Glomerular endothelial cell (primary cell): ENCODE results near the gene AHCYL2. TPM values are rescaled to one million over a fixed set of nuclear protein-coding genes. Genes with fewer than 3 reads are reported as not detected.
"Not testable (repeated sequence)": the region's sequence is repeated elsewhere in the genome, so short reads cannot be mapped to it uniquely, and the experiment has no call there.

Experiments used
- DNase-seq: peaks from one replicate; pipeline ENCODE4 v3.0.0-alpha.2; 2011; ENCODE audit warnings: low read depth, low spot score; ENCODE audit errors: extremely low read depth
- total RNA-seq: library from RNA; depleted of rRNA; stranded (reverse); fragments of >200 nt; gene quantifications from 2 replicates; pipeline ENCODE4 v1.2.3, GENCODE V29; 2015

Gene AHCYL2
- total RNA-seq, 1 donor from 2014 or later, result 12.1 TPM

- not testable (repeated sequence) for DNase-seq
These were observed 185.4 kb downstream of the AHCYL2 start for GRCh38 chr7:129410238-129410637.

GRCh38 chr7:129412501-129412900, 187.7 kb downstream of the AHCYL2 start:
- DNase-seq, result no peak

GRCh38 chr7:129417073-129417472, 192.2 kb downstream of the AHCYL2 start:
- no peak for DNase-seq

- no peak for DNase-seq
These were observed 197.0 kb downstream of the AHCYL2 start for GRCh38 chr7:129421717-129422250.

GRCh38 chr7:129422727-129423126, 197.9 kb downstream of the AHCYL2 start:
- DNase-seq, result no peak

- no peak for DNase-seq
These were observed 199.0 kb downstream of the AHCYL2 start for GRCh38 chr7:129423700-129424410.

GRCh38 chr7:129426482-129426881, 201.7 kb downstream of the AHCYL2 start:
- no peak for DNase-seq

GRCh38 chr7:129427526-129428045, 202.8 kb downstream of the AHCYL2 start:
- DNase-seq, result no peak

GRCh38 chr7:129431911-129432643, 207.2 kb downstream of the AHCYL2 start:
- no peak for DNase-seq

- DNase-seq, result no peak
These were observed 209.2 kb downstream of the AHCYL2 start, which contains the start of gene STRIP2 for GRCh38 chr7:129433847-129434674. Gene STRIP2 (plus strand): TSS chr7:129434432. CDS start chr7:129434473, 41 bp downstream.

GRCh38 chr7:129434675-129435318, 210.0 kb downstream of the AHCYL2 start:
- no peak for DNase-seq

GRCh38 chr7:129435414-129435829, 210.6 kb downstream of the AHCYL2 start:
- DNase-seq, result no peak

- DNase-seq, result no peak
These were observed 211.6 kb downstream of the AHCYL2 start for GRCh38 chr7:129436335-129436923.

- DNase-seq, result no peak
These were observed 212.4 kb downstream of the AHCYL2 start for GRCh38 chr7:129437190-129437589.

GRCh38 chr7:129438281-129438838, 213.5 kb downstream of the AHCYL2 start:
- no peak for DNase-seq

- peak; percentile 42 for DNase-seq
These were observed 214.2 kb downstream of the AHCYL2 start for GRCh38 chr7:129438839-129439651.

- no peak for DNase-seq
These were observed 215.3 kb downstream of the AHCYL2 start for GRCh38 chr7:129439963-129440625.

GRCh38 chr7:129443612-129444011, 218.8 kb downstream of the AHCYL2 start:
- DNase-seq, result no peak
